HFFc6 (cell line): ENCODE measurements around the gene FMN2. TPM values are rescaled to one million over a fixed set of nuclear protein-coding genes. Genes with fewer than 3 reads are reported as not detected.

ENCODE experiments used
- DNase-seq: peaks from one replicate; pipeline ENCODE4 v3.0.0-alpha.2; 2018
- H3K27ac Mint-ChIP-seq: 2 replicates; pipeline ENCODE4 v1.8.0; 2020; ENCODE audit warnings: mild to moderate bottlenecking, mixed read lengths
- H3K27me3 Mint-ChIP-seq: 2 replicates; pipeline ENCODE4 v1.8.0; 2021; ENCODE audit warnings: mild to moderate bottlenecking, moderate library complexity, mixed read lengths; ENCODE audit not compliant: insufficient read depth
- H3K36me3 Mint-ChIP-seq: 2 replicates; pipeline ENCODE4 v1.8.0; 2021; ENCODE audit warnings: low read depth, mixed read lengths
- H3K4me1 Mint-ChIP-seq: 2 replicates; pipeline ENCODE4 v1.8.0; 2020; ENCODE audit warnings: low read depth, mixed read lengths
- H3K4me3 Mint-ChIP-seq: 2 replicates; pipeline ENCODE4 v1.8.0; 2020; ENCODE audit warnings: mild to moderate bottlenecking, moderate library complexity, mixed read lengths
- H3K9me3 Mint-ChIP-seq: 2 replicates; pipeline ENCODE4 v1.8.0; 2020; ENCODE audit warnings: mild to moderate bottlenecking, mixed read lengths
- total RNA-seq, 6 experiments: library from RNA; stranded (reverse); fragmentation: NEBNext Ultra II Directional; extraction: Animal tissue kit (Norgen Biotek cat#: 25700); gene quantifications; 2 replicates in 1 of 6; 3 replicates in 5 of 6; pipeline ENCODE4 v1.2.3, GENCODE V29; 2021
- TF ChIP-seq, protein P1 (sequence below): fragments of 200-600 bp; sonication (generic); IDR thresholded peaks from 2 replicates; pipeline ENCODE4 v1.5.0; 2021; ENCODE audit warnings: antibody characterized with exemption, mild to moderate bottlenecking

The FMN2 gene
- total RNA-seq, 6 experiments from 2014 or later = 82.6 to 115 (median 96.4) TPM

DNA sequence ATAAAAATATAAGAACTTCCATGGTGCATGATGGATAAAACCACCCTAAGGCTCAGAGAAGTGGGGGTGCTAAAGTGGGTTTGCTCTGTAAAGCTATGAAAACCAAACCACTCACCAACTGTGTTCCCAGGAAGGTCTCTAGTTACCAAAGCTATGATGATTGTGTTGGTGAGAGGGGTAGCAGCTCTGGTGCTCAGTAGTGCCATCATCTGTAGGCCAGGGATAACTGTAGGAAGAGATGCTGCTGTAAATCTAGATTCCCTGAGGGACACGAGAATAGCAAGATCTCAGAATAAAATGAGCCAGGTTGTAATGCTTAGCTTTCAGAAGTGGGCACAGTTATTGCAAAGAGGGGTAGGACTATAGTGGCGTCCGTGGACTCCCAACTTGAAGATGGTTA, 395.8 kb downstream of the FMN2 start:
- no peak overlapping the region for H3K27ac Mint-ChIP-seq
- TF ChIP-seq, protein P1, sequence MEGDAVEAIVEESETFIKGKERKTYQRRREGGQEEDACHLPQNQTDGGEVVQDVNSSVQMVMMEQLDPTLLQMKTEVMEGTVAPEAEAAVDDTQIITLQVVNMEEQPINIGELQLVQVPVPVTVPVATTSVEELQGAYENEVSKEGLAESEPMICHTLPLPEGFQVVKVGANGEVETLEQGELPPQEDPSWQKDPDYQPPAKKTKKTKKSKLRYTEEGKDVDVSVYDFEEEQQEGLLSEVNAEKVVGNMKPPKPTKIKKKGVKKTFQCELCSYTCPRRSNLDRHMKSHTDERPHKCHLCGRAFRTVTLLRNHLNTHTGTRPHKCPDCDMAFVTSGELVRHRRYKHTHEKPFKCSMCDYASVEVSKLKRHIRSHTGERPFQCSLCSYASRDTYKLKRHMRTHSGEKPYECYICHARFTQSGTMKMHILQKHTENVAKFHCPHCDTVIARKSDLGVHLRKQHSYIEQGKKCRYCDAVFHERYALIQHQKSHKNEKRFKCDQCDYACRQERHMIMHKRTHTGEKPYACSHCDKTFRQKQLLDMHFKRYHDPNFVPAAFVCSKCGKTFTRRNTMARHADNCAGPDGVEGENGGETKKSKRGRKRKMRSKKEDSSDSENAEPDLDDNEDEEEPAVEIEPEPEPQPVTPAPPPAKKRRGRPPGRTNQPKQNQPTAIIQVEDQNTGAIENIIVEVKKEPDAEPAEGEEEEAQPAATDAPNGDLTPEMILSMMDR = no peak

DNA sequence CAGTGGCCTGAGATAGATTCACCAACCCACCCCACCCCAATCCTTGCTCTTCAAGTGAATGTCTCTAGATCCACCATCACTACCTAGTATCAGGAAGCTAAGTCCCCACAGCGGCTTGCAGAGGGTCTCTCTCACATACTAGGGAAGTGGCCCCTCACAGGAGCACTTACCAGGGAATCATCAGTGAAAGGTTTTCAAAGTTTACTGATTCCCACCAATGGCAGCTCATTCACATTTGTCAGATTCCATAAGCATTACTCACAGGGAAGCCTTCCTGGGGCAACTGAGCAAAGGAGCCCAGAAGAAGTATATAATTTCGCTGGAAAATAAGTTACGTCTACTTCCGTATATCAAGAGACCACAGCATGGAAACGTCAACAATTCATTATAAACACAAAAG, 399.5 kb downstream of the FMN2 start:
- H3K27ac Mint-ChIP-seq = no peak overlapping the region
- H3K9me3 Mint-ChIP-seq = no peaks in the 10 kb centered on the region
- peak; percentile 20 for DNase-seq
- peaks cover 27% of the 10 kb centered on the region for H3K4me1 Mint-ChIP-seq
- H3K36me3 Mint-ChIP-seq = peaks cover 15% of the 10 kb centered on the region
- H3K27me3 Mint-ChIP-seq = peaks cover 4% of the 10 kb centered on the region
- TF ChIP-seq, protein P1 = no peak
- H3K4me3 Mint-ChIP-seq = no peak overlapping the region

More for the DNA sequence above, 395.8 kb downstream of the FMN2 start:
- H3K4me1 Mint-ChIP-seq = peaks cover 26% of the 10 kb centered on the region
- H3K36me3 Mint-ChIP-seq = peaks cover 13% of the 10 kb centered on the region; the same call in 1 of the 2 replicates
- H3K9me3 Mint-ChIP-seq = no peaks in the 10 kb centered on the region
- H3K27me3 Mint-ChIP-seq = peaks cover 4% of the 10 kb centered on the region
- DNase-seq = no peak
- no peak overlapping the region for H3K4me3 Mint-ChIP-seq

DNA sequence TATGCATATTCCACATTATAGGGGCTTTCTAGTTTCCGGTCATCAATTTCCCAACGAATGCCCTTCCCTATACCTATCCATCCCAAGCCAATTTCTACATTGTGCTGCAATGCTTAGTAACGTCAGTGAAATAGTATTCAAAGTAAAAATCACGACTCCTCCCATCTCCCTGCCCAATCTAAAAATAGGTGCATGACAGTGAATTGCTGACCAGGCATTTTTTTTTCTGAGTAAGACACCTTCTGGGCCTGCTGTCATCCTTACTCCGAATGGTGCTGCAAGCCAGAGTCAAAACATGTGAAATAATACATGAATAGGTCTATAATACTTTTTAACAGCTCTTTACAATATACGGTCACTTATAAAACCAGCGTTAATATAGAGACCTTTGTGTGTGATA, 400.1 kb downstream of the FMN2 start:
- Mint-ChIP-seq H3K36me3 (peaks cover 20% of the 10 kb centered on the region), H3K27ac (no peak overlapping the region), H3K9me3 (no peaks in the 10 kb centered on the region), H3K27me3 (peaks cover 4% of the 10 kb centered on the region), H3K4me3 (no peak overlapping the region), H3K4me1 (peaks cover 26% of the 10 kb centered on the region)
- TF ChIP-seq, protein P1 = no peak
- no peak for DNase-seq

DNA sequence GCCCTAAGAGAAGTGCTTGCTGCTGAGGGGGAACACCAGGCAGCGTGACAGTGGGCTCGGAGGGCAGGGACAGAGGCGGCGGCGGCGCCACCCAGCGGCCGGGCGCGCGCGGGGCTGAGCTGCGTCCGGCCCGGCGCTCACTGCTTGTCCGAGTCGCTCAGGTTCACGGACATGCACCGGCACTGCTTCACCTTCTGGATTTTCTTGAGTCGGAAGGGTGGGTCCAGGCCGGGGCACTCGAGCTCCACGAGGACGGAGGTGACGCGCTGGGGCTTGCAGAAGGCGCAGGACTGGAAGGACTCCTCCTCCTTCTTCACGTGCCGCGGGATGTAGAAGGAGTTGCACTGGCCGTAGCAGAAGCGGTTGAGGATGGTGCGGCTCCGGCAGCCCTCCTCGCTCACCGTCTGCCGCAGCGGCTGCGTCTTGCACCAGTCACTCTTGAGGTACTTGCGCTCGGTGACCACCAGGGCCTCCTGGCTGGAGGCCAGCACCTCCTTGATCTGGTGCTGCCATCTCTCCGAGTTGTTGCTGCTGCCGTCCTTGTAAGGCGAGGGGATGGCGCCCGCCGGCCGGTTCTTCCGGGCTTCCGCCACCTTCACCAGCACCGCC, 401.3 kb downstream of the FMN2 start:
- H3K36me3 Mint-ChIP-seq = peaks cover 20% of the 10 kb centered on the region
- no peaks in the 10 kb centered on the region; the same call in 1 of the 2 replicates for H3K27me3 Mint-ChIP-seq
- H3K4me3 Mint-ChIP-seq = no peak overlapping the region
- no peak for DNase-seq
- H3K27ac Mint-ChIP-seq = no peak overlapping the region
- H3K4me1 Mint-ChIP-seq = peaks cover 32% of the 10 kb centered on the region
- TF ChIP-seq, protein P1 = peak; percentile 17; the same call in 1 of the 2 replicates
- no peaks in the 10 kb centered on the region for H3K9me3 Mint-ChIP-seq

DNA sequence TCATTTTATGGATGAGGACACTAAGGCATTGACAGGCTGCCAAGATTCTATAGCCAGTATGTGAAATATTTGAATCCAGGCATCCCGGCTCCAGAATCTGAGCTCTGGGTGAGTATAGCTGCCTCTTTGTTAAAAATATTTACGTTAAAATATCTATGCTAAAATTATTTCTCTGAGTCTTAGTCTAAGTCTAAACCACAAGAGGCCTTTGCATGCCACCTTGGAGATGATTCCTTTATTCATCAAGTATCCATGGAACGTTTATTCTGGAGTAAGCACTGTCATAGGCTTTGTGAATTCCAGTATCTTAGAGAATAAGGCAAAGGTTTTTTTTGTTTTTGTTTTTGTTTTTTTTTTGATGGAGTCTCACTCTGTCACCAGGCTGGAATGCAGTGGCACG, 403.9 kb downstream of the FMN2 start:
- H3K27me3 Mint-ChIP-seq = no peaks in the 10 kb centered on the region; the same call in 1 of the 2 replicates
- no peak overlapping the region for H3K27ac Mint-ChIP-seq
- H3K36me3 Mint-ChIP-seq = peaks cover 20% of the 10 kb centered on the region
- peaks cover 55% of the 10 kb centered on the region for H3K4me1 Mint-ChIP-seq
- H3K4me3 Mint-ChIP-seq = no peak overlapping the region
- TF ChIP-seq, protein P1 = no peak
- no peak for DNase-seq
- H3K9me3 Mint-ChIP-seq = no peaks in the 10 kb centered on the region
